GM12875 (cell line): ENCODE measurements around the gene GNGT1.

ENCODE experiments used
- H3K4me3 ChIP-seq: one replicate; pipeline ENCODE4 v1.5.1; 2011; ENCODE audit warnings: low read depth, low read length, control low read depth
- CTCF ChIP-seq: IDR thresholded peaks from 2 replicates; pipeline ENCODE4 v1.5.1; 2011; ENCODE audit warnings: low read depth, mild to moderate bottlenecking, control low read depth, inconsistent platforms, low read length, moderate library complexity, borderline replicate concordance; ENCODE audit not compliant: insufficient read depth

The GNGT1 gene

GRCh38 chr7:93957767-93958166 is 51.4 kb downstream of the GNGT1 start:
- no peak for TF ChIP-seq CTCF
- no peak overlapping the region for H3K4me3 ChIP-seq

GRCh38 chr7:93958216-93958615 is 51.8 kb downstream of the GNGT1 start:
- TF ChIP-seq CTCF, result no peak
- no peak overlapping the region for H3K4me3 ChIP-seq

GRCh38 chr7:93958651-93959050 is 52.3 kb downstream of the GNGT1 start:
- H3K4me3 ChIP-seq, result no peak overlapping the region
- TF ChIP-seq CTCF, result no peak
